C4-2B (cell line): ENCODE results near the gene UFSP2.

Source experiments
- CTCF ChIP-seq: fragments of 450-650 bp; conservative IDR thresholded peaks from 2 replicates; pipeline ENCODE4 v1.5.1; 2017; ENCODE audit warnings: mild to moderate bottlenecking
- ZFX ChIP-seq: fragments of 450-650 bp; IDR thresholded peaks from 2 replicates; pipeline ENCODE4 v1.6.1; 2017

- TF ChIP-seq CTCF (no peak), ZFX (no peak)
Measured at GRCh38 chr4:185467991-185468390, 42.2 kb upstream of the UFSP2 start.
